Stimulated activated CD8-positive, alpha-beta memory T cell treated with anti-CD3 and anti-CD28 coated beads, Interleukin-7, amount 100 ng/mL, for 48 hours (primary cell): ENCODE results near the gene PERCC1.

Source experiments
- DNase-seq, 2 donors: peaks; one replicate each; pipeline ENCODE4 v3.0.0-alpha.2; 2020; ENCODE audit warnings: low read depth in 1 of 2; ENCODE audit errors: extremely low read depth in 1 of 2

The PERCC1 gene

DNA sequence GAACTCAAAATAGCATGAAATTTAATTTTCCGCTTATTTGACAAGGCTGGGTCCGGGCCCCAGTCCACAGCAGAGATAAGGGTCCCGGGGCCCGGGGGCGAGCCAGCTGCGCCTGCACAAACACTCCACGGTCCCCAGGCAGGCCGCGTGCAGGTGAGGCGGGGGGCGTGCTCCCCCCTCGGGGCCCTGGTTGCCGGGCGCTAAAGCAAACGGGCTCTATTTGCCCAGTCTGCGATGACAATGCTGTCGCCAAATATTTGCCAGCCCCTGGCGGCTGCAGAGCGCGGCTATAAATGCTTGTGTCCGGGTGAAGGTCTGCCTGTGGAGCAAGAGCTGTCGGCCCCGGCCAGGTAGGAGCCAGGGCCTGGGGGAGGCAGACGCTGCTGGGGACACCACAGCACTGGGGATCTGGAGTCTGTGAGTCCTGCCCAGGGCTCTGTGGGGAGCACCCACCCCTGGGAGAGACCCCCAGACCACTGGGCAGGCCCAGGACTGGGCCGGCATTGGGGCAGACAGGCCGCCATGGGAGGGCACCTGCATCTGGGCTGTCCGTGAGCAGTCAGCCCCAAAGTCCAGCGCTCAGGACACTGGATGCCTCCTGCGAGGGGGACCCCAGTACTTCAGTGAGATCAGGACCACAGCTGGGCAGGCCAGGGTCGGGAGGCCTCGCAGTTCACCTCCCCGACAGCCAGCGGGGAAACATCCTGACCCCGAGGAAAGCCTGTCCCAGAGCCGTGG lies at the start of gene PERCC1:
TSS of gene PERCC1 (plus strand) at position 320 of the 738 bp plus-strand sequence. CDS start 1,516 bp downstream, outside the sequence.
- no peak for DNase-seq

- DNase-seq, result no peak
These were observed 49.1 kb upstream of the PERCC1 start for GRCh38 chr16:1381612-1382406.

GRCh38 chr16:1383556-1383955 lies 47.3 kb upstream of the PERCC1 start:
- no peak for DNase-seq

DNA sequence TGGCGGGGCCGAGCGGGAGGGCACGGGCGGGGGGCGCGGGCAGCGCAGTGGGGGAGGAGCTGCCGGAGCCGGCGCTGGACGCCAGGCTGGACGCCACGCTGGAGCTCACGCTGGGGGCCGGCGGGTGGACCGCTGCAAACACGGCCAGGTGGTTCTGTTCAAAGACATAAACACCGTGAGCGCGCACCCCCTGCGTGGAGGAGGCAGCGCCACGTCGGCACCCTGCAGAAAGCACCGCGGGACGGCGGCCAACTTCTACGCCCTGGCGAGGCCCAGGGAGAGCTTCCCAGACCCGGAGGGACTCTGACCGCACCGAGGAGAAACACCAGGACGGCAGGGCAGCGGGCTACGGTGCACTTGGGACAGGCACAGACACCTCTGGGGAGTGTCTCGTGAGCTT lies 45.6 kb upstream of the PERCC1 start:
- no peak for DNase-seq

DNA sequence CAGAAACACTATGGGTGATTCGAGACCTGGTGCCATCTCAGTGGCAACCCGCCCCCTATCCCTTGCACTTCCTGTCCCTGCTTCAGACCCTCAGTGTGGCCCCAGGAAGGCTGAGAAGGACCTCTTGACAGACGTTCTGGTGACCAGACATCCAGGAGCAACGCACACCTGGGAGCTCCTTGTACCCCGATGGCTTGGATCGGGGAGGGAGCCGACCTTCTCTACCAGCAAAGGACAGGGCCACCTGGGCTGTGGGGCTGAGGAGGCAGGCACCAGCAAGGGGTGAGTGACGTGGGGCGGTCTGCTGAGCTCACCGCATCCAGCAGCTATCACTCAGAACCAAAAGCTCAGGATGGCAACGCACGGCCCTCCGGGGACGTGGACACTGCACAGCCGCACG lies 43.5 kb upstream of the PERCC1 start:
- DNase-seq, result no peak

DNA sequence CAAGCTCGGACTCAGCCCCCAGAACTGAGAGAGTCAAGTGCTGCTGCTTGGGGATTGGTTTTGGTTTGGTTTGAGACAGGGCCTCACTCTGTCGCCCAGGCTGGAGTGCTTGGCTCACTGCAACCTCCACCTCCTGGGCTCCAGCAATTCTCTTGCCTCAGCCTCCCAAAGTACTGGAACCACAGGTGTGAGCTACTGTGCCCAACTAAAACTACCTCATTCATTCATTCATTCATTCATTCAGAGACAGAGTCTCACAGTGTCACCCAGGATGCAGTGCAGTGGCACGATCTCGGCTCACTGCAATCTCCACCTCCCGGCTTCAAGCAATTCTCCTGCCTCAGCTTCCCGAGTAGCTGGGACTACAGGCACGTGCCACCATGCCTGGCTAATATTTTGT lies 41.1 kb upstream of the PERCC1 start:
- no peak for DNase-seq

DNA sequence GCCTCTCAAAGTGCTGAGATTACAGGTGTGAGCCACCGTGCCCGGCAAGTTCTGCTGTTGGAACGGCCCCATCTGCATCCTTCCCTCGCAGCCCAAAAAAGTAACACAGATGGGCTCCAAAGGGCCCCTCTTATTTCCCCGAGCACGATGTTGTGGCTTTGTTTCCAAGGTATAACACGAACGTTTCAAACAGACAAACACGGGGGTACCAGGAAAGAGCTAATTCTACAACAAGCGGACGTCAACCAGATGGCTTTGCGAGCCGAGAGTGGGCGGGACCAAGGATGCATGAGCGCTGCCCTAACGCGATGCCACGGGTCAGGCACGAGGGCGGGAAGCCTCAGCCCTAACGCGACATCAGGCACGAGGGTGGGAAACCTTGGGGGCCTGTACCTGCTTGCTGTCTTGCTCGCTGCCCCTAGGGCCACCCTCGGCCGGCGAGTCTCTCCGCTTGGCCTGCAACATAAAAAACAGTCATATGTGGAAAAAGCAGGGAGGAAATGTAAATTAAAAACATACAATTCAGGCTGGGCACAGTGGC lies 40.6 kb upstream of the PERCC1 start:
- no peak for DNase-seq

DNA sequence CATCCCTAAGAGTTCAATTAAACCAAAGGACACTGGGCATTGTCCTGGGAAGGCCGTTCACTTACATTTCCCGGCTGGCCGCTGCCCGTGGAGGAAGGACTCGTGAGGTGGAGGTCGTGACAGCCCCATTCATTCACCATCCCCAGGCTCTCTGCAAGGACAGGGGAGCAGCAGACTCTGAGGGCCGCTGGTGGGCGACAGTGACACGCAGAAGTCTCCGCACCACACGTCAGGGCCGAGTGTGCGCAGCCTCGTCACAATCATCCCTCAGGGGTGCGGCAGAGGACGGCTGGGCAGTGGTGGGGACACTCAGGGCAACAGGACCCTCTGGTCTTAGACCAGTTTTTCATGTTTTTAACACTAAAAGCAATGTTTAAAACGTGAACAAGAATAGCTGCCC lies 38.1 kb upstream of the PERCC1 start:
- DNase-seq, result no peak

- no peak for DNase-seq
These were observed 37.2 kb upstream of the PERCC1 start for GRCh38 chr16:1393613-1394176.

DNA sequence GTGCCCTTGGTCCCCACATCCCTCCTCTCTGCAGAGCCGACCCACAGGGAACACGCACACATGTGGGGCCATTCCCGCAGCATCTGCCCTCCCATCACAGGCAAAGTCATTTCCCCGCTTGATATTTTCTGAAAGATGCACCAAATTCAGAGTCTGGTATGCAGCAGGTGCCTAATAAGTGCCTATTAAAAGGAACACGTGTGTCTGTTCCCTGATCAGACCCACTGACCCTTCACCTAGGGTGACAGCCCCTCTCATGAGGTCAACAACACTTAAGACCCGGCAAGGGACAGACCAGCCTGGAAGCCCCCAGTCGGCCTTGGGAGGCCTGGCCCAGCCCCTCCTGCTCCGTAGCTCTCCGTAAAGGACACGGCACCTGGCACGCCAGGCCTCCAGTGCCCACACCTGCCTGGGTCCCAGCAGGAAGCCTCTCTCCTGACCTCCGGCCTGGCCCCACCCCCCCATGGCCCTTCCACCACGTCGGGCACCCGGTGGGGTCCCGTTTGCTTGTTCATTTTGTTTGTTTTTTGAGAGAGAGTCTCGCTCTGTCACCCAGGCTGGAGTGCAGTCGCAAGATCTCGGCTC lies 36.4 kb upstream of the PERCC1 start:
- no peak for DNase-seq

GRCh38 chr16:1395444-1396031 lies 35.3 kb upstream of the PERCC1 start:
- DNase-seq, result no peak

DNA sequence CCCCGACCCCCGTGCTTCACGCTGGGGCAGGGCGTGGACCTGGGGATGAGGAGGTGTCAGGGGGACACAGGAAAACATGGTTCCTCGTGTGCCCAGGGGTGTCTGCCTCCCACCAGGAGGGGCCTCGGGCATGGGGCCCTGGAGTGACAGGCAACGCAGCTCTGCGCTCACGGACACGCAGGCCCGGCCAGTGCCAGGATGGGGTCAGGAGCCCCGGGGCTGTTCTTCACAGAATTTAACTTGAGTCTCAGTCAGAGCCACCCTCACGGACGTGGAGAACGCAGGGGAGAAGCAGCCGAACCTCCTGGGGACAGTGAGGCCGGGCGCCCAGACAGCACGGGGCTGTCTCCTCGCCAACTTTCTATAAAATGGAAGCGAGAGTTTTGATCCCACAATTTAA lies 33.1 kb upstream of the PERCC1 start:
- DNase-seq, result no peak

DNA sequence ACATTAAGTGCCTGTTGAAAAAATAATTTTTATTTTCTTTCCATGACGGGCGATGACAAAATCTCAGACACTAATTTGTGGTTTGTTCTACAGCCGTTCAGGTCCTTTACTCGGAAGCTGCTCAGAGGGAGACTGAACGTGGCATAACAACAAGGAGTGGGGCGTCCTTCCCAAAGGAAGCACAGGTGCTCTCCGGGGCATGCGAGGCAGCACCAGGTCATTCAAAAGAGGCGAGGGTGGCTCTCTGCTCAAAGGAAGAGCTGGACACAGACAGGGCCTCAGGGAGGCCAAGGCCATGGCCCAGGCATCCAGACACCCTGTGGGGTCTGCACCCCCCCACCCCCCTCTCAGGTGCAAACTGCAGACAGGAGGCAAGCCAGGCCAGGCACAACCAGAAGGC lies 32.5 kb upstream of the PERCC1 start:
- no peak for DNase-seq

GRCh38 chr16:1398826-1399581 lies 31.9 kb upstream of the PERCC1 start:
- no peak for DNase-seq

DNA sequence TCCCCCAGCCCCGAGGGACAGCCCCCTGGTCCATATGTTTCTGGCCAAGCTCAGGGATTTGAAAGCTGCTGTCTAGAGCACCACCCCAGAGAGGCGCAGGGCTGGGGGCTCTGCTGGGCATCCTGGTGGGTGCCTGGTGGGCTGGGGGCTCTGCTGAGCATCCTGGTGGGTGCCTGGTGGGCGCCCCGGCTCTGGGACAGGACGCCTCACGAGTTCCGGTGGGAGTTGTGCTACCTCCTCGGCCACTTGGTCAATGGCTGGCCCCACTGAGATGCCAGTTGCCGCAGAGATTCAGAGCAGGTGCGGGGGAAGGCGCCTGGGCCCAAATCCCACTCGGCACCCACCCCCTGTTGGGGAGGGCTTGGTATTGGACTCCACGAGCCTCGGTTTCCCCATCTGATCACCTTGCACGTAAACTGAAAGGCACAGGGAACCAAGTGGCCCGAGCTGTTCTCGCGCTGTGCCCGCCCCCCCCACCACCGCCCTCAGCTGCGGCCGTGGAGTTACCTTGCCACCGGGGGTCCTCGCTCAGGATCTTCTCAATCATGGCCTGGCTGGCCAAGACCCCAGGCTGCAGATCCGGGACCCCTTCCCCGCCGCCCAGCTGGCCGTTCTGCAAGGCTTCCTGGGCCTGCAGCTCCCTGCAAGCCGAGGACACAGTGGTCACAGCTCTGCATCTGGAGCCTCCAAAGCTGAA lies 29.7 kb upstream of the PERCC1 start:
- no peak for DNase-seq

- DNase-seq, result no peak
These were observed 29.1 kb upstream of the PERCC1 start for GRCh38 chr16:1401758-1402154.

DNA sequence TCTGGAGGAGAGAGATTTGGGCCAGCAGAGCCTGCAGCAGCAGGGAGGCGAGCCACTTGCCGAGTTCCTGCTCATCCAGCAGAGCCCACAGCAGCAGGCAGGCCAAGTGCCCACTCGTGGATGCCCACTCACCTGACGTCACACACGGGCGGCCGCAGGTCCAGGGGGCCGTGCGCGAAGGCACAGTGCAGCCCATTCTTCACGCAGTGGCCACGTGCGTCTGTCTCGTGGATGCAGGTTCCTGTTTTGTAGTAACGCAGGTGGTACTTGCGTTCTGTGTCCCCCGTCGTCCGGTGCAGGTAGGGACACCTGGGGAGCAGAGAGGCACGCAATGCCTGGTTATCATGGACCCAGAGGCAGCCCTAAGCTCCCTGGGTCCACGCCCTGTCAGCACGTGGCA lies 27.8 kb upstream of the PERCC1 start:
- no peak for DNase-seq

DNA sequence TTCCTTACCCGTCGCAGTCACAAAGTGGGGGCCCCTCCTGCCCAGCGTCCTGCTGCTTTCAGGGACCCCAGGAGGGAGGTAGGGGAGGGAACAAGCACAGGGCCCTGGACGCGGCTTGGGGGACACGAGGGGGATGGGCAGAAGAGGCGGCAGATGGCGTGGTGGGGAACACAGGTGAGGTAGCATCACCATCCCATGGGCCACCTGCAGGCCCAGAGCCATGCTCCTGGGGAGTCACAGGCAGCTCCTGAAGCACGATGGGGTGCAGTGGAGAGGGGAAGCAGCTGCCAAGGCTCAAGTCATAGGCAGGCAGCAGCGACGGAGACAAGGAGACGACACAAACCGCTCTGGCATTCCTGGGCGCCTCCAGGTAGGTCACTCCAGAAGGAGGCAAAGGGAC lies 27.1 kb upstream of the PERCC1 start:
- DNase-seq, result no peak

DNA sequence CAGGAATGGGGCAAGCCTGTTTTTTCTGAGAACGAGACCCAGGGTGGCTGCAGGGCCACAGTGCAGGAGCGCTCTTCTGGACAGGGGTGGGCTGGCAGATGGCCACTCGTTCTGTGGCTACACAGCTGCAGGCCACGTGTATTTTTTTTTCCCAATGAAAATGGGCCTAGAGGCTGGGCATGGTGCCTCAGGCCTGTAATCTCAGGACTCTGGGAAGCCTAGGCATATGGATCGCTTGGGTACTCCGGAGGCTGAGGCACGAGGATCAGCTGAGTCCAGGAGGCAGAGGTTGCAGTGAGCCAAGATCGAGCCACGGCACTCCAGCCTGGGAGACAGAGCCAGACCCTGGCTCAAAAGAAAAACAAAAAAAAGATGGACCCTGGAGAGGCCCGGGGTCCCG lies 23.1 kb upstream of the PERCC1 start:
- no peak for DNase-seq
